NCI-H524 (cell line): ENCODE measurements around the gene IGFBPL1.
"Not testable (repeated sequence)": the region's sequence is repeated elsewhere in the genome, so short reads cannot be mapped to it uniquely, and the experiment has no call there.

ENCODE experiments used
- DNase-seq, 2 experiments: peaks; one replicate each; lab custom pipeline; 2025; lab: John Stamatoyannopoulos, UW

The IGFBPL1 gene

GRCh38 chr9:38377336-38378083 is 46.7 kb downstream of the IGFBPL1 start:
- DNase-seq, result not testable (repeated sequence)

DNA sequence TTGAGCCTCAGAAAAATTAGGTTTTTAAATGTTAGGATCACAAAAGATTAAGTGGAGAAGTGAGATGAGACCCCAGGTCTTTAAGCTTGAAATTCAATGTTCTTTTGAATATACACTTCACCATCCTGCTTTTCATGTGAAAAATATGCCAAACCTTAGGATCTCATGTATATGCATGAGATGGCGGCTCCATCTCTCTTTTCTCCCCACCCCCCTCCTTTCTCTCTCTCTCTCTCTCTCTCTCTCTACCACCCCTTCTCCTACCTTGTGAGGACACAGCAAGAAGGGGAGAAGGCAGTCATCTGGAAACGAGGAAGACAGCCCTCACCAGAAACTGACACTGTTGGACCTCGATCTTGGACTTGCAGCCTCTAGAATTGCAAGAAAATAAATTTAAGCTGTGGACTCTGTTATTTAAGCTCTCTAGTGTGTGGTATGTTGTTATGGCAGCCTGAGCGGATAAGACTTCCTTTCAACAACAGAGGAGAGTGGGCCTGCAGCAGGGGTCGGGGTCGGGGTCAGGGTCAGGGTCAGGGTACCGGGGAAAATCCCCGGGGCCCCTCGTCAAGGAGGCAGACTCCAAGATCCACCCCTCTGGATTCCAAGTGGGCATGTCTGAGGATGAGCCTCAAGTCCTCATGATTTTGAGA is 48.1 kb downstream of the IGFBPL1 start:
- no peak for DNase-seq

- no peak for DNase-seq
Observed at GRCh38 chr9:38375572-38375963, 48.7 kb downstream of the IGFBPL1 start.

DNA sequence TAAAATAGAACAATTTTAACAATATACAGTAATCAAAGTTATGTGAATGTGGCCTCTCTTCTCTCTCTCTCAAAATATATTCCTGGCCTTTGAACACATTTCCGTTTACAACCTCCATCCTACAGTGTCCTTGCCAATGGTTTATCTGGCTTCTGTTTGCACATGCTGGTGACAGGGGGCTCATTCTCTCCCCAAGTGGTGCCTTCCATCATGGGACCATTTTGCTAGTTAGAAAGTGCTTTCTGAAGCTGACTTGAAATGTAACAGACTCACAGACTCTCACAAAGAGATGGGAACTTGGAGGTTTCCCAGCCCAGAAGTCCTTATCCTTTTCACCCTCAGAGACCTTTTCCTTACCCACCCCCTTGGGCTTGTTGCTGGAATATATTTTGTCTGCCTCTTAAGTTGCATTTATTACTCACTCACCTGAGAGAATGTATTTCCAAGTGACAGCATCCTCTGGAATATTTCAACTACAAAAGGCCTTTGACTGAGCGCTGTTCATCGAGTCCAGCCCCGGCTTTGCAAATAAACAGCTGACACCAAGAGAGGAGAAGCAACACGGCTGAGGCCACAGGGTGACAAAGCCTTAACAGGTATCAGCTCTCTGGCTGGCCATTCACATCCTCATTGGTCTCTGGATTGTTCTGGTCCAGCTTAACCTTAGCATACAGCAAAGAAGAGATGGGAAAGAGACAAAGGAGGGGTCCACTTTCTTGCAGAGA is 49.2 kb downstream of the IGFBPL1 start:
- no peak for DNase-seq

- no peak for DNase-seq
Observed at GRCh38 chr9:38373679-38374078, 50.6 kb downstream of the IGFBPL1 start.

- no peak for DNase-seq
Observed at GRCh38 chr9:38372762-38373619, 51.3 kb downstream of the IGFBPL1 start.

DNA sequence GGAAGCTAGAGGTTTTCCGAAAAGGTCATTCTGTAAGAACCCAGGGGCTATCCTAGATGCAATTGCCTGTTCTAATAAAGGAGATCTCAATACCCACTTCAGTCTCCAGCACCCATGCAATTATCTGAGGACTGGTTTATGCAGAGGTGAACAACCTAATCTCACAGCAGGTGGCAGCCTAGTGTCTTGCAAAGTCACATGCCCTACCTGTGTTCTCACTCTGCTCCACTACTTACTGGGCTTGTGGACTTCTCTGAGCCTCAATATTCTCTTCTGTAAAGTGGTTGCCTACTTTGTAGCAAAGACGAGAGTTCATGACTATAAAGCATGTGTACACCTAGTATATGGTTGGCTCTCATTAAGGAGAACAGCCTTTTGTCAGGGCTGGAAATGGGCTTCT is 52.8 kb downstream of the IGFBPL1 start:
- DNase-seq, result peak; percentile 43 to 60

GRCh38 chr9:38370176-38370575 is 54.1 kb downstream of the IGFBPL1 start:
- no peak for DNase-seq

GRCh38 chr9:38368731-38369130 is 55.5 kb downstream of the IGFBPL1 start:
- no peak for DNase-seq

DNA sequence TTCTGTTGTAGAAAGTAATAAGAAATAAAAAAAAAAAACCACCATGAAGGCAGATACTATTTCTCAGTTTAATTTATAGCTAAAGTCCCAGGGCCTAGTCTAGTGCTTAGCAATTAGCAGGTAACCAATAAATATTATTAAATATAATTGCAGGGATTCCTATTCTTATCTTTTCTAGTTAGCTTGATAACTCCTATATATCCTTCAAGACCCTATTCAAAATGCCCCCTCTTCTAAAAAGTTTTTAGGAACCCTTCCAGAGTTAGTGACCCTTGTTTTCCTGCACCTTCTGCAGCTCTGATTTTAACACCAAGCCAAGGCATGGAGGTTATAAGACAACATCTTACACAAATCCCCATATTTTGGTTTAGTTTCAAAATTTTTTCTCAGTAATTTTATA is 56.4 kb downstream of the IGFBPL1 start:
- no peak for DNase-seq

DNA sequence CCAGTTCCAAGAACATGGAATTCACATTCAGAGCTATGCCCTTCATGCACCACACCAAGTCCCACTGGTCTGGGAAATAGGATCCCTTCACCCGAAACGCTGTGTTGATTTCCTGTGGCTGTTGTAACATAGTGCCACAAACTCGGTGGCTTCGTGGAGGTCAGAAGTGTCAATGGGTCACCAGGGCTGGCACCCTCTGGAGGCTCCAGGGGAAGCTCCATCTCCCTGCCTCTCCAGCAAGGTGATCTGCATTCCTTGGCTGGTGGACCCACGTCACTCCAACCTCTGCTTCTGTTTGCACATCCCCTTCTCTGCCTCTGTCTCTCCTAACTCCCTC is 60.7 kb downstream of the IGFBPL1 start:
- no peak for DNase-seq

DNA sequence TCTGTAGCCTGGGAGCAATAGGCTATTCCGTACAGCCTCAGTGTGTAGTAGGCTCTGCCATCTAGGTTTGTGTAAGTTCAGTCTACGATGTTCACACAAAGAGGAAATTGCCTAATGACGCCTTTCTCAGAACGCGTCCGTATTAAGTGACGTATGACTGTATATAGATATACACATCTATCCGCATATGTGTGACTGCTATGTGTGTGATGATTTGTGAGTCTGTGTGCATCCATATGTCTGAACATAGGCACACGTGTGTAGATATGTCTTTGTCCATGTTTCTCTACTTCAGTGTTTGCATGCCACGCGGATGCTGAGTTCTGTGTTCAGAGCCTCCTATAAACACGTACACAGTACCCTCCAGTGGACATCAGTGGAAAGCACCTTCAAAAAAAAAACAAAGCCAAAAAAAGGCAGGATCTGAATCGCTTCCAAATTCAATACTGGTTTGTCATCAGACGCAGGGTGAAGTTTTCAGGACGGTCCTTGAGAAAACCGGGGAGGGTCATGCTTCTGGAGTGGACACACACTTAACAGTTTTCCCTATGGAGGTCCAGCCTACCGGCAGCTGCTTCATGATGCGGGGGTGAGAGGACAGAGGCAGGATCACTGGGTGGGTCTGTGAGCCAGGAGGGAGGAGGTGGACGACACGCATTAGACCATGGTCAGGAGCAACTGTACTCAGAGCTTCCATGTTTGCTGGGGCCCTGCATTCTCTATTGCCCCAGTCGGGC is 61.2 kb downstream of the IGFBPL1 start:
- DNase-seq, result peak; percentile 38 to 62

DNA sequence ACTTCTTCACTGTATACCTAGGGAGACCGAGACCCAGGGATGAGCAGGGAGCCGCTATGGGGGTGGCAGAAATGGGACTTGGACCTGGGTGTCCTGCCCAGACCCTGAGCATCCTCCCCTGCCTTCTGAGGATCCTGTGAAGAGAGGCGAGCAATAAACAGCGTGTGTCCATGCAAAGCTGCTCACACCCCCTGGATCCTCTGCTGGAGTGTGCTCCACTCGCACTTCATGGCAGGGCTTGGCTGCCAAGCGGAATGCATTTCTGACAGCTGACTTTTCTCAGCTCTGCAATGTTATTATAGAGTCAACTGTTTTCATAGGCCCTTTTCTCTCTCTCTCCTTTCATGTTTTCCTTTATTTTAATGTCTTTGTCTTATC is 62.8 kb downstream of the IGFBPL1 start:
- no peak for DNase-seq

DNA sequence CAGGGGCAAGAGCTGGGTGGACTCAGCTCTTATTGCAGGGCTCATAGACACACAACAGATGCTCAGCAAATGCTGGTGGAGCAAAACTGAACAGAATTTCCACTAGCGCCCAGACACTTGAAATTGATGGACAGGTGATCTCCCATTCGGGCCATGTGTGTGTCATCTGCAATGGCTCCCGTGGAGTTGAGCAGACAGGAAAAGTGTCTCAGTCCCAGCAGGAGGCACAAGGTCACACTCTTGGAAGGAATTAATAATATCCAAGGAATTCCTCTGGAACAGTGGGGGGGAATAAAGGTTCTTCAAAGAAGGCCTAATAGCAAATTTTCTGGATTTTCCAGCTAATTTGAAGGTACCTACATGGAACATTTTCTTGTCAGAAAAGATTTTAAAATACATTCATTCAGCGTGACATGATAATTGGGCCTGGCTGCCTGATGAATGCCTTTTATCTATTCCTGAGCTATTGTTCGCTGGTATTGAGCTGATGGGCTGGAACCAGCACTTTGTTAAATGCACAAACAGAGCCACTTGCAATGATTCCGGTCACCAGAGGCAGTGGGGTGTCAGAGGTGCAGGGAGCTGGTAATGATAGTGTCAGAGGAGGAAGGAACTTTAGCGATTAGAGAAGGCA is 63.3 kb downstream of the IGFBPL1 start:
- DNase-seq, result peak; percentile 37 to 73

- DNase-seq, result no peak
Observed at GRCh38 chr9:38359689-38360385, 64.4 kb downstream of the IGFBPL1 start.

DNA sequence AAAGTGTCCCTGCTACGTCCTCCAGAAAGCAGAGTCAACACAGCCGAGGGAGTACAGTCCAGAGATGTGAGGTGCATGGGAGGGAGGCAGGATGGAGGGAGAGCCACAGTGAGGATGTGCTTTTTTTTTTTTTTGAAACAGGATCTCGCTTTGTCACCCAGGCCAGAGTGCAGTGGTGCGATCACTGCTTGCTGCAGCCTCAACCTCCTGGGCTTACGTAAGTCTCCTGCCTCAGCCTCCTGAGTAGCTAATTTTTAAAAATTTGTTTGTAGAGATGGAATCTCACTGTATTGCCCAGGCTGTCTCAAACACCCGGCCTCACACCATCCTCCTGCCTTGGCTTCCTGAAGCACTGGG is 65.0 kb downstream of the IGFBPL1 start:
- no peak for DNase-seq

DNA sequence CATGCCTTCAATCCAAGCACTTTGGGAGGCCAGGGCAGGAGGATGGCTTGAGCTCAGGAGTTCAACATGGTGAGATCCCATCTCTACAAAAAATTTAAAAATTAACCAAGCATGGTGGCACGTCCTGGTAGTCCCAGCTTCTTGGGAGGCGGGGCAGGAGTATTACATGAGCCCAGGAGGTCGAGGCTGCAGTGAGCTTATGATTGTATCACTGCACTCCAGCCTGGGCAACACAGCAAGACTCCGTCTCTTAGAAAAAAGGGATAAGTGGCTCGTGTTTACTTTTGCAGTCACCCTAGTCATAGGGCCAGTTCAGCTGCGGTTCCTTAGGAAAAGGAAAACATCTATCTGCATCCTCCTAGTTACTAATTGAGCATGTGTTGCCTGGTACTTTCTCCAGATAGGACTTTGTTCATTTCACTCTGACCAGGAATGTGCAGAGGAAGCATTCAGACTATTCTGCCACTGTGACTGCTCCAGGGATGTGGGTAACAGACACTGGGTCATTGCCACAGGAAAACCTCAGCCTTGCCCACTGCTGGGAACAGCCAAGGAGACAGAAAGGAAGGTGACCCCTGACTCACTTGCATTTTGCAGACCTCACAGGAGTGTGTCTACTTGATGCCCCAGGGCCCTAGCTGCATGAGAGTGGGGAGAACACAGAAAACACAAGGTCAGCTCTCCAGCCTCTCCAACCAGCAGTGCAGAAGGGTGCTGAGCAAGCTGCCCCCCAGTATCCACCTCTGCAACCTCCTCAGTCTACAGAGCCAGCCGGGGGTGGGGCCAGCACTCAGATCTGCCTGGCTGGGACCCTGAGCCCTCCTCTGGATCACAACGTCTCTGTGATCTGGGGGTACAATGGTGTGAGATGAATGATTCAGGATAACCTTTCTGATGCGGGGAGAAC is 65.6 kb downstream of the IGFBPL1 start:
- DNase-seq, result no peak

DNA sequence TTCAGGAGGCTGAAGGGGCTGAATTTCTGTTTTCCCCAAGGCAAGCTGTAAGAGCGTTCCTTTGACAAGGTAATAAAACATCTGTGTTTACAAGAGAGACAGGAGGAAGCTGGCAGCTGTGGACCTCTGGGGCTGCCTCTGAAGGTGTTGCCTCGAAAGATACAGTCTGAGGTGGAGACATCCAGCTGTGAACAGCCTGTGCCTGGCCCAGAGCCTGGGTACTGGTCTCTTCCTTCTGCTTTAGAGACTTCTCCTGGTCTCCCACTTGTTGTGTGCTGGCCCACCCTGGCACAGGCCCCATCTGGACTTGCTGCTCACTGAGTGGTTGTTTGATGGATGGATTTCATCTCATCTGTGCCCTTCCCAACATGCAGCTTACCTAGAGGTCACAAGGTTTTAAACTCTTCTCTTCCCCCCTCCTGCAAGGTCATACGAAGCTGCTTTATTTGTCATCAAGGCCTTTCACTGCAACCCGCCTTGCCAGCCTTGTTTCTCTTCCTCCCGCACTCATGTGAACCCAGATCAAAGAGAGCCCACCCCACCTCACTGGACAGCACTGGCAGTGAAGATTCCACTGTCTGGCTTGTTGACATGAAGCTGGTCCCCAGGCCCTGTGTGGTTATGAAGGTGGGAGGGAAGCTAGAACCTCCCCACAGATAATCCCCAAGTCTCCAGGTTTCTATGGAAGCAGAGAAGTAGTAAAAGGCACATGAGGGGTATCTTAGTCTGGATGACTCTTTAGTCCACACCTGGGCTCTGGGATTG is 66.7 kb downstream of the IGFBPL1 start:
- DNase-seq, result no peak

DNA sequence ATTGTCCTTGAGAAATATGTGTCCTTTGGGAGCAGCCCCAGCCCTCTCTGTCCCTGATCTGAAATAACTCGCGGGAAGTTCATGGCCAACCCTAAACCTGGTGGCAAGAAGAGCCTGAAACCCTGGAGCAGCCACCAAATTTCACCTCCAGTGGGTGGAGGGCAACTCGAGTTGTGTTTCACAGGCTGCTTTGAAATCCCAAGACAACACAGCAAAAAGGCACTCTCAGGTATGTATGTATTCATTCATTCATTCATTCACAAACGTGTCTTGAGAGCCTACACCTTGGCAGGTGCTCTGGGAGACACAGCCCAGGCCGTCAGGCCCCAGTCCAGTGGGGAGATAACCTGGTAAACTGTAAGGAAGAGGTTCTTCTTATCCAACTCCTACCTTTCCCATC is 67.4 kb downstream of the IGFBPL1 start:
- DNase-seq, result no peak
